Left ventricle myocardium superior (tissue), 1 donor: ENCODE results near the gene YIF1A. TPM values are rescaled to one million over a fixed set of nuclear protein-coding genes. Genes with fewer than 3 reads are reported as not detected.
"Not testable (repeated sequence)": the region's sequence is repeated elsewhere in the genome, so short reads cannot be mapped to it uniquely, and the experiment has no call there.

Experiments
- ATAC-seq: fragments of 200-7000 bp; cut with Tn5 transposase; one replicate; pipeline ENCODE4 v1.9.1; 2020; ENCODE audit warnings: mild to moderate bottlenecking, moderate library complexity
- DNase-seq: peaks from one replicate; pipeline ENCODE4 v3.0.0-alpha.2; 2020
- intact Hi-C: fragments of 100-400 bp; cut with micrococcal nuclease; formaldehyde crosslinking; loops from one replicate; pipeline ENCODE4 v1.11.0; 2022
- total RNA-seq: library from RNA; stranded (reverse); fragmentation: NEBNext Ultra II Directional; extraction: Animal tissue kit (Norgen Biotek cat#: 25700); gene quantifications from one replicate; pipeline ENCODE4 v1.2.1, GENCODE V29; 2021
- donor health status: DM: no; HTN: yes; CAD: no; lungs with severe emphysema.

Gene YIF1A
- total RNA-seq, 1 donor from 2014 or later, result 41.1 TPM

GRCh38 chr11:66327171-66328030 lies 38.5 kb upstream of the YIF1A start:
- DNase-seq (peak; percentile 46), ATAC-seq (peak; percentile 43)
- intact Hi-C loops, result loop anchor here (1.0 kb wide), 1 partner anchor 15 kb away; no protein-coding TSS in a partner anchor

- ATAC-seq, result peak; percentile 73
- intact Hi-C loops, result no loop called here
- peak; percentile 84 for DNase-seq
These were observed 37.5 kb upstream of the YIF1A start for GRCh38 chr11:66326261-66327111.

GRCh38 chr11:66325263-66325671 lies 36.3 kb upstream of the YIF1A start:
- ATAC-seq, result no peak
- intact Hi-C loops, result no loop called here
- peak; percentile 33 for DNase-seq

GRCh38 chr11:66324664-66325063 lies 35.7 kb upstream of the YIF1A start:
- ATAC-seq (no peak), DNase-seq (no peak)
- intact Hi-C loops, result no loop called here

- intact Hi-C loops, result no loop called here
- ATAC-seq, result no peak
- DNase-seq, result peak; percentile 6
These were observed 34.7 kb upstream of the YIF1A start for GRCh38 chr11:66323684-66324083.

- intact Hi-C loops, result no loop called here
- peak; percentile 56 for ATAC-seq
- peak; percentile 82 for DNase-seq
These were observed 33.9 kb upstream of the YIF1A start for GRCh38 chr11:66322732-66323427.

GRCh38 chr11:66321606-66322005 lies 32.7 kb upstream of the YIF1A start:
- intact Hi-C loops, result no loop called here
- DNase-seq (peak; percentile 5), ATAC-seq (no peak)

- ATAC-seq, intact Hi-C loops, DNase-seq: not testable (repeated sequence)
These were observed 31.8 kb upstream of the YIF1A start for GRCh38 chr11:66320748-66321147.

- intact Hi-C loops, DNase-seq, ATAC-seq: not testable (repeated sequence)
These were observed 31.3 kb upstream of the YIF1A start for GRCh38 chr11:66320289-66320688.

- no peak for ATAC-seq
- intact Hi-C loops, result no loop called here
- no peak for DNase-seq
These were observed 29.6 kb upstream of the YIF1A start for GRCh38 chr11:66318600-66318970.

GRCh38 chr11:66317723-66318599 lies 29.0 kb upstream of the YIF1A start:
- intact Hi-C loops, result no loop called here
- DNase-seq (peak; percentile 70), ATAC-seq (peak; percentile 49)

GRCh38 chr11:66317322-66317722 lies 28.4 kb upstream of the YIF1A start:
- peak; percentile 73 for DNase-seq
- peak; percentile 24 for ATAC-seq
- intact Hi-C loops, result no loop called here

- DNase-seq, result peak; percentile 92
- intact Hi-C loops, result no loop called here
- peak; percentile 58 for ATAC-seq
These were observed 27.9 kb upstream of the YIF1A start, which contains the start of gene CD248 for GRCh38 chr11:66316849-66317251. CD248 (minus strand) TSS chr11:66317044; CDS start chr11:66317027, 17 bp downstream.

- DNase-seq (no peak), ATAC-seq (no peak)
- intact Hi-C loops, result no loop called here
These were observed 27.2 kb upstream of the YIF1A start for GRCh38 chr11:66315921-66316811.

GRCh38 chr11:66315498-66315885 lies 26.5 kb upstream of the YIF1A start:
- intact Hi-C loops, result no loop called here
- ATAC-seq, result no peak
- DNase-seq, result no peak

- DNase-seq (no peak), ATAC-seq (no peak)
- intact Hi-C loops, result loop anchor here (5.0 kb wide), 1 partner anchor 72 kb away; no protein-coding TSS in a partner anchor
These were observed 25.9 kb upstream of the YIF1A start for GRCh38 chr11:66314561-66315497.
